GM18505 (cell line): Measurements from ENCODE around the gene HELZ.
"Not testable (repeated sequence)": the region's sequence is repeated elsewhere in the genome, so short reads cannot be mapped to it uniquely, and the experiment has no call there.

Experiments
- ATAC-seq: cut with Tn5 transposase; IDR thresholded peaks from one replicate; pipeline ENCODE4 v1.9.1; 2021; ENCODE audit not compliant: unreplicated experiment
- POLR2A ChIP-seq: IDR thresholded peaks from 4 replicates; pipeline ENCODE4 v1.6.1; 2011; ENCODE audit warnings: borderline replicate concordance; ENCODE audit not compliant: insufficient read depth, insufficient read length; ENCODE audit errors: extremely low read depth

Gene HELZ

DNA sequence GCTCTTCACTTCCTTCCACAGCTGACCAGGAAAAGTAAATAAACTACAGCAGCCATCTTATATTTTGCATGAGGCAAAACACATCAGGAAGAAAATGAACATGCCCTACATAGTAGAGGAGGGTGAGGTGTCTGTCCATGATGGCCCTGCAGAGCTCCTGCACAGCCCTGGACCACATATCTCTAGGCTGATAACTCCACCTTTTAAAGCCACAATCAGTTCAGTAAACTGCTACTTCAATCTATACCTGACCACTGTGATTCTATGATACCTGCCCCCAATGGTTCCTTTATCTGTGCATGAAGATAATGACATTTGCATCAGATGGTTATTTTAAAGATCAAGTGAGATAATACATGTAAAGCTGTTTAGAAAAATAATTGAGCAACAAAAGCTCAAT lies 82.2 kb downstream of the HELZ start:
- ATAC-seq = no peak
- no peak for TF ChIP-seq POLR2A

DNA sequence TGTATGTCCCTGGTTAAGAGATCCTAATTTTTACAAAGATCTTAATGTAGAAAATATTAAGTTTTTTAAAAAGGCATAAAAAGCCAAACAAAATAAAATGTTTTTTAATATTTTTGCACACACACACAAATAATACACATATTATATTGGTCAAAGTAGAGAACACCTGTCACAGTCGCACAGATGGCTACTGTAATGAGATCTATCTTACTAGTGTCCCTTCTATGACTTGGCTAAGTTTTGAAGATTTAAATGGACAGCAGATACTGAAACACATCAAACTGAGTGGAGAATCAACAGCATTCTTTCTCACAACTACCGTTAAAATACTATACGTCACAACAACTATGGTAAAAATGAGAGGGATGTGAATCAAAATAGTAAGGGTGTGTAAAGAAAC lies 83.4 kb downstream of the HELZ start:
- ATAC-seq = no peak
- TF ChIP-seq POLR2A = no peak

GRCh38 chr17:67160791-67161190 lies 84.2 kb downstream of the HELZ start:
- no peak for TF ChIP-seq POLR2A
- ATAC-seq = no peak

- TF ChIP-seq POLR2A = no peak
- ATAC-seq = no peak
These were observed 87.0 kb downstream of the HELZ start for GRCh38 chr17:67157732-67158639.

GRCh38 chr17:67156269-67157199 lies 88.5 kb downstream of the HELZ start:
- no peak for ATAC-seq
- TF ChIP-seq POLR2A = no peak

GRCh38 chr17:67152824-67153223 lies 92.2 kb downstream of the HELZ start:
- no peak for ATAC-seq
- TF ChIP-seq POLR2A = no peak

GRCh38 chr17:67151717-67152116 lies 93.3 kb downstream of the HELZ start:
- TF ChIP-seq POLR2A = no peak
- ATAC-seq = no peak

GRCh38 chr17:67150826-67151225 lies 94.2 kb downstream of the HELZ start:
- no peak for TF ChIP-seq POLR2A
- ATAC-seq = no peak

DNA sequence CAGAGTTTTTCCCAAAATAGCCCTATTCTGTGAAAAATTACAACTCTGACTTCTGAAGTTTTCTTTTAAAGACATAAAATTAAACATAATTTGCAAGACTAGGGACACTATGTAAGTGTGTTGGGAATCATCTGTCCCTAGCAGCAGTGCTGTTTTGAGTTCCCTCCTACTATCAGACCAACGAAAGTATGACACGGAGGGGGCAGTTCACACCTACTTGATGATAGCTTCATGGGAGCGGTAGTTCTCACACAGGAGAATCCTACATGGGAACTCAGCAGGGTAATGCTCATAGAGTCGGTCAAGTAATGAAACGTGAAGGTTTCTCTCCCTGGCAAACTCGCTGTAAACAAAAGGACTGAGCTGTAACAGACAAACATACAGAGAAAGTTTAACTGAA lies 96.6 kb downstream of the HELZ start:
- no peak for TF ChIP-seq POLR2A
- ATAC-seq = no peak

- ATAC-seq = no peak
- TF ChIP-seq POLR2A = no peak
These were observed 99.7 kb downstream of the HELZ start for GRCh38 chr17:67145183-67145805.

DNA sequence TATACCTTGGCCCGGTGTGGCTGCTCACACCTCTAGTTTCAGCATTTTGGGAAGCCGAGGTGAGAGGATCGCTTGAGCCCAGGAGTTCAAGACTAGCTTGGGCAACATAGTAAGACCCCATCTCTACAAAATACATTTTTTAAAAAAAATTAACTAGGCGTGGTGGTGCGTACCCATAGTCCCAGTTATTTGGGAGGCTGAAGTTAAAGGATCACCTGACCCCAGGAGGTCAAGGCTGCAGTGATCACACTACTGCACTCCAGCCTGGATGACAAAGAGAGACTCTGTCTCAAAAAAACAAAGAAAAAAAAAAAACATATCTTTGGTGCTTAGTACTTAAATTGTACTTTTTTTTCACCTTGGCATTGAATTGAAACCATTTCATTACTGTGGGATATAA lies 101.7 kb downstream of the HELZ start:
- TF ChIP-seq POLR2A = no peak
- no peak for ATAC-seq

DNA sequence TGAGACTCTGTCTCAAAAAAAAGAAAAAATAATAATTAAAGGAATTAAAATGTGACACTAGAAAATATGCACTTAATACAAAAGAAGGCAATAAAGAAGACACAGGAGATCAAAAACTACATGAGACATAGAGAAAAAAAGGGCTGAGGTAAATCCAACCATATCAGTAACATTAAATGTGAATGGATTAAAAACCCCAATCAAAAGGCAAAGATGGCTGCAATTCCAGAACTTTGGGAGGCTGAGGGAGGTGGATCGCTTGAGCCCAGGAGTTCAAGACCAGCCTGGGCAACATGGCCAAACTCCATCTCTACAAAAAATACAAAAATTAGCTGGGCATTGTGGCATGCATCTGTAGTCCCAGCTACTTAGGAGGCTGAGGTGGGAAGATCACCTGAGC lies 103.0 kb downstream of the HELZ start:
- not testable (repeated sequence) for ATAC-seq

DNA sequence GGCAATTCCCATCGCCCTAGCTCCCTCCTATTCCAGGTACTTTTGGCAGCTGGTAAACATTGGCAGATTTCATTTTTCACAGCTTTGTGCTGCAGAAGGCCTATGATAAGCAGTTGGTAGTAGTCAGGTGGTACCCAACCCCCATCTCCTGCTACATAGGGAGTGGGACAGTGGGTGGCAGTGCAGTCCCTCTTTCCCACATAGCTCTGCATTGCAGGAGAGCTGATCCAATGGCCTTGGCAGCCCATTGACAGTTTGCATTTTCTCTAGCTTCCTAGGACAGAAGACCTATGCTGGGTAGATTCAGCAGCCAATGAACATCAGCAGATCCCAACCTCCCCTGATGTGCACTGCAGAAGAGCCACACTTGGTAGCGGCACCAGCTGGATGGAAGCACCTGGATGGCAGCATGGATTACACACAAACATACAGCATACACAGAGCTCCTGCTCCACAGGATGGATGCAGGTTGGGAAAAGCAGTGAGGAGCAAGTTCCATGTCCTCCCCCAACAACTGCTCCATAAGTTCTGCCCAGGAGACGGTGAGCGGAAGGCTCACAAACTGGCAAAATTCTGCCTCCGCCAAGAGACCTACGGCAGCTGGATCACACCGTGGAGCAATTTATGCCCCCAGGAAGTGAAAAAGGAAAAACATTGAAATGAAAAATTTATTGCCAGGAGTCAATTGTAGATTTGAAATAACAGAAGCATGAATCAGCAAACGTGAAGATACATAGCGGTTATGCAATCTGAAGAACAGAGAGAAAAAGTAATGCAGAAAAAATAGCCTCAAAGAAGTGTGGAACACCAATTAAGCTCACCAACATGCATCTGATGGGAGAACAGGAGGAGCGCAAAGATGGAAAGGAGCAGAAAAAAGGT lies 105.0 kb downstream of the HELZ start:
- TF ChIP-seq POLR2A = no peak
- ATAC-seq = no peak

DNA sequence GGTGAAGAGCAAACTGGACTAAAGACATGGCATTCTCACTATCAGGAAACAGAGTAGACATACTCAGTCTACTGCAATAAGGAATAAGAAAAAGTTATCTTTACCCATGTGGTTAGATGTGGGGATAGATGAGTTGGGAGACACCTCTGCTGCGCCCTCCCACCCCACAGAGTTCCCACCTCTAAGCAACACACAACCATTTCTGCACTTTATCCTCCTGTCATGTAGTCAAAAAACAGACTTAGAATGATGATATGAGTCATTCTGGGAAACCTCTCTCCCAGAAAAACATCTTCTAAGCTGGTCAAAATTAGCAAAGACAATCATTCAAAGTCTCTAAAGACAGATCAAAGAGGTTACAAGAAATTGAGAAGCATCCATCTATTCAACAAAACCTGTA lies 105.7 kb downstream of the HELZ start:
- ATAC-seq = no peak
- no peak for TF ChIP-seq POLR2A
